Panc1 (cell line): ENCODE measurements around the gene SERAC1.

Experiments used
- POLR2AphosphoS5 ChIP-seq: IDR thresholded peaks from 2 replicates; pipeline ENCODE4 v1.6.1; 2012; ENCODE audit warnings: mild to moderate bottlenecking, low read depth, low read length, moderate library complexity
- SIN3A ChIP-seq: IDR thresholded peaks from 2 replicates; pipeline ENCODE4 v1.6.1; 2012; ENCODE audit warnings: low read depth, mild to moderate bottlenecking, low read length, moderate library complexity, borderline replicate concordance; ENCODE audit not compliant: insufficient read depth
- TCF7L2 ChIP-seq: IDR thresholded peaks from 2 replicates; pipeline ENCODE4 v1.6.1; 2011; ENCODE audit warnings: mild to moderate bottlenecking, low read depth, low read length, inconsistent platforms
- TF ChIP-seq, protein P1 (sequence below), 2 experiments: IDR thresholded peaks; 2 replicates each; pipeline ENCODE4 v1.6.1; 2011 to 2012; ENCODE audit warnings: low read depth in 2 of 2, control low read depth in 1 of 2, low read length in 1 of 2, mild to moderate bottlenecking in 1 of 2, moderate library complexity in 1 of 2; ENCODE audit not compliant: insufficient read depth in 1 of 2
- TF ChIP-seq, protein P2 (sequence below): fragments of 450-650 bp; IDR thresholded peaks from 2 replicates; pipeline ENCODE4 v1.5.1; 2017; ENCODE audit warnings: mild to moderate bottlenecking

DNA sequence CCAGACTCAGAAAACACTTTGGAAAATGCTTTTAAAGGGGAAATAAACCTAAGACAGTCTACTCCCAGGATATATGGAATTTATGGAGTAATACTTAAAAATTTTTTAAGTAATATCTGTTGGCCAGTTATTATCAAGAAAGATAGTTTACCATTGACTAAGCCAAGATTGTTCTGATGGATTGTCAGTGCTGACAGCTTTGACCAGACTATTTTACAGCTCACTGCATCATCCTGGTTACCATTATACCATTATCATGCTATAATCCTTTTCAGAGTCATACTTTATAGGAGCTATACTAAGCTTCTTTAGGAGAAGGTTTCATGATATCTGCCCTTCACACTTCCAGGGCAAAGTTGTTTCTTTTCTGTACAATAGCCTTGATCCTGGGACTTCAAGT, 16.5 kb upstream of the SERAC1 start:
- TF ChIP-seq, protein P1, sequence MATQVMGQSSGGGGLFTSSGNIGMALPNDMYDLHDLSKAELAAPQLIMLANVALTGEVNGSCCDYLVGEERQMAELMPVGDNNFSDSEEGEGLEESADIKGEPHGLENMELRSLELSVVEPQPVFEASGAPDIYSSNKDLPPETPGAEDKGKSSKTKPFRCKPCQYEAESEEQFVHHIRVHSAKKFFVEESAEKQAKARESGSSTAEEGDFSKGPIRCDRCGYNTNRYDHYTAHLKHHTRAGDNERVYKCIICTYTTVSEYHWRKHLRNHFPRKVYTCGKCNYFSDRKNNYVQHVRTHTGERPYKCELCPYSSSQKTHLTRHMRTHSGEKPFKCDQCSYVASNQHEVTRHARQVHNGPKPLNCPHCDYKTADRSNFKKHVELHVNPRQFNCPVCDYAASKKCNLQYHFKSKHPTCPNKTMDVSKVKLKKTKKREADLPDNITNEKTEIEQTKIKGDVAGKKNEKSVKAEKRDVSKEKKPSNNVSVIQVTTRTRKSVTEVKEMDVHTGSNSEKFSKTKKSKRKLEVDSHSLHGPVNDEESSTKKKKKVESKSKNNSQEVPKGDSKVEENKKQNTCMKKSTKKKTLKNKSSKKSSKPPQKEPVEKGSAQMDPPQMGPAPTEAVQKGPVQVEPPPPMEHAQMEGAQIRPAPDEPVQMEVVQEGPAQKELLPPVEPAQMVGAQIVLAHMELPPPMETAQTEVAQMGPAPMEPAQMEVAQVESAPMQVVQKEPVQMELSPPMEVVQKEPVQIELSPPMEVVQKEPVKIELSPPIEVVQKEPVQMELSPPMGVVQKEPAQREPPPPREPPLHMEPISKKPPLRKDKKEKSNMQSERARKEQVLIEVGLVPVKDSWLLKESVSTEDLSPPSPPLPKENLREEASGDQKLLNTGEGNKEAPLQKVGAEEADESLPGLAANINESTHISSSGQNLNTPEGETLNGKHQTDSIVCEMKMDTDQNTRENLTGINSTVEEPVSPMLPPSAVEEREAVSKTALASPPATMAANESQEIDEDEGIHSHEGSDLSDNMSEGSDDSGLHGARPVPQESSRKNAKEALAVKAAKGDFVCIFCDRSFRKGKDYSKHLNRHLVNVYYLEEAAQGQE (IDR thresholded peaks at IDR 0.05; ENCODE audit: insufficient read depth in 1 of 2, low read depth in 2 of 2, low read length in 1 of 2), result no peak
- TF ChIP-seq, protein P2, sequence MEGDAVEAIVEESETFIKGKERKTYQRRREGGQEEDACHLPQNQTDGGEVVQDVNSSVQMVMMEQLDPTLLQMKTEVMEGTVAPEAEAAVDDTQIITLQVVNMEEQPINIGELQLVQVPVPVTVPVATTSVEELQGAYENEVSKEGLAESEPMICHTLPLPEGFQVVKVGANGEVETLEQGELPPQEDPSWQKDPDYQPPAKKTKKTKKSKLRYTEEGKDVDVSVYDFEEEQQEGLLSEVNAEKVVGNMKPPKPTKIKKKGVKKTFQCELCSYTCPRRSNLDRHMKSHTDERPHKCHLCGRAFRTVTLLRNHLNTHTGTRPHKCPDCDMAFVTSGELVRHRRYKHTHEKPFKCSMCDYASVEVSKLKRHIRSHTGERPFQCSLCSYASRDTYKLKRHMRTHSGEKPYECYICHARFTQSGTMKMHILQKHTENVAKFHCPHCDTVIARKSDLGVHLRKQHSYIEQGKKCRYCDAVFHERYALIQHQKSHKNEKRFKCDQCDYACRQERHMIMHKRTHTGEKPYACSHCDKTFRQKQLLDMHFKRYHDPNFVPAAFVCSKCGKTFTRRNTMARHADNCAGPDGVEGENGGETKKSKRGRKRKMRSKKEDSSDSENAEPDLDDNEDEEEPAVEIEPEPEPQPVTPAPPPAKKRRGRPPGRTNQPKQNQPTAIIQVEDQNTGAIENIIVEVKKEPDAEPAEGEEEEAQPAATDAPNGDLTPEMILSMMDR, result no peak
- TF ChIP-seq TCF7L2, result no peak
- no peak for TF ChIP-seq POLR2AphosphoS5
- no peak for TF ChIP-seq SIN3A
